GM12878 (cell line): ENCODE data around the gene CMTM5. TPM values are rescaled to one million over a fixed set of nuclear protein-coding genes. Genes with fewer than 3 reads are reported as not detected.

Experiments used
- ATAC-seq: fragments of 200-7000 bp; cut with Tn5 transposase; 3 replicates; pipeline ENCODE4 v1.9.1; 2020; ENCODE audit warnings: mild to moderate bottlenecking, moderate library complexity
- BruUV-seq: library from RNA; stranded (reverse); fragments of 400-500 nt; replicated peaks from 2 replicates; lab custom pipeline; 2021; lab: Mats Ljungman, UMichigan
- CTCF ChIA-PET: fragments of 300-600 bp; sonication (Branson Sonifier 250); formaldehyde crosslinking; extraction: SDS; loops from one replicate; lab custom pipeline; 2021; ENCODE audit warnings: inconsistent platforms; lab: Yijun Ruan, JAX
- POLR2A ChIA-PET: fragments of 350-600 bp; formaldehyde crosslinking; extraction: SDS; loops from one replicate; lab custom pipeline; 2021; ENCODE audit warnings: inconsistent platforms; lab: Charles Lee
- RAD21 ChIA-PET: fragments of 300-600 bp; sonication (Branson Sonifier 250); formaldehyde crosslinking; loops from one replicate; lab custom pipeline; 2023; ENCODE audit warnings: antibody characterized with exemption; ENCODE audit not compliant: unreplicated experiment; lab: Charles Lee
- SMC1A ChIA-PET: fragments of 300-600 bp; sonication (Branson Sonifier 250); formaldehyde crosslinking; loops from one replicate; lab custom pipeline; 2023; ENCODE audit not compliant: unreplicated experiment, uncharacterized antibody; lab: Charles Lee
- DNase-seq: peaks from one replicate; pipeline ENCODE4 v3.0.0-alpha.2; 2011; ENCODE audit warnings: low read depth, low spot score
- FAIRE-seq: peaks from 3 replicates; lab custom pipeline; 2011; peaks lifted over from hg19 to GRCh38; lab: Jason Lieb, UNC
- H2AFZ ChIP-seq: 2 replicates; pipeline ENCODE4 v1.6.0; 2011; ENCODE audit warnings: low read depth, low read length, control low read depth; ENCODE audit not compliant: control insufficient read depth
- H3K27ac ChIP-seq: 2 replicates; pipeline ENCODE4 v1.5.1; 2011; ENCODE audit warnings: control low read depth; ENCODE audit not compliant: control insufficient read depth, insufficient read depth
- H3K27me3 ChIP-seq, 2 experiments: replicated peaks in 1 of 2; 2 replicates each; pipeline versions ENCODE4 v1.6.0 to v1.6.1; 2011; ENCODE audit warnings: low read length in 1 of 2; ENCODE audit not compliant: control insufficient read depth in 2 of 2, insufficient read depth in 2 of 2
- H3K36me3 ChIP-seq, 2 experiments: 2 replicates each; pipeline ENCODE4 v1.5.1; 2011; ENCODE audit warnings: low read length in 1 of 2; ENCODE audit not compliant: control insufficient read depth in 2 of 2, insufficient read depth in 2 of 2
- H3K4me1 ChIP-seq: 2 replicates; pipeline ENCODE4 v1.6.1; 2011; ENCODE audit warnings: mild to moderate bottlenecking, low read length, moderate library complexity, mixed read lengths; ENCODE audit not compliant: control insufficient read depth, insufficient read depth
- H3K4me2 ChIP-seq: 2 replicates; pipeline ENCODE4 v1.6.0; 2011; ENCODE audit warnings: control low read depth; ENCODE audit not compliant: control insufficient read depth, insufficient read depth
- H3K4me3 ChIP-seq: fragments of 200-600 bp; sonication (generic); 2 replicates; pipeline ENCODE4 v1.5.1; 2016
- H3K79me2 ChIP-seq: 2 replicates; pipeline ENCODE4 v1.6.0; 2011; ENCODE audit warnings: low read length; ENCODE audit not compliant: control insufficient read depth, insufficient read depth
- H3K9ac ChIP-seq: 2 replicates; pipeline ENCODE4 v1.8.0; 2011; ENCODE audit warnings: low read length, control low read depth, mixed read lengths; ENCODE audit not compliant: control insufficient read depth, insufficient read depth
- H3K9me3 ChIP-seq: replicated peaks from 3 replicates; pipeline ENCODE4 v1.5.1; 2011; ENCODE audit warnings: mild to moderate bottlenecking, low read length; ENCODE audit not compliant: control insufficient read depth, insufficient read depth
- H4K20me1 ChIP-seq: 2 replicates; pipeline ENCODE4 v1.6.0; 2011; ENCODE audit not compliant: control insufficient read depth, insufficient read depth
- ATF7 ChIP-seq: fragments of 450-650 bp; IDR thresholded peaks from 2 replicates; pipeline ENCODE4 v1.6.1; 2016; ENCODE audit warnings: low read depth, mild to moderate bottlenecking
- BCL3 ChIP-seq: IDR thresholded peaks from 2 replicates; pipeline ENCODE4 v1.6.1; 2011; ENCODE audit warnings: borderline replicate concordance, low read depth, mild to moderate bottlenecking, moderate library complexity, low read length; ENCODE audit not compliant: insufficient read depth, poor library complexity, severe bottlenecking
- BHLHE40 ChIP-seq, 2 experiments: fragments of 450-650 bp in 1 of 2; IDR thresholded peaks; 2 replicates each; pipeline ENCODE4 v1.6.1; 2011 to 2017; ENCODE audit warnings: low read depth in 2 of 2, borderline replicate concordance in 1 of 2, improper control_type of control experiment in 1 of 2, low read length in 1 of 2, mild to moderate bottlenecking in 1 of 2
- CBFB ChIP-seq: IDR thresholded peaks from 2 replicates; pipeline ENCODE4 v1.6.1; 2016; ENCODE audit warnings: antibody characterized with exemption, low read depth
- CHD4 ChIP-seq: fragments of 200-600 bp; sonication (generic); IDR thresholded peaks from 2 replicates; pipeline ENCODE4 v1.6.1; 2016; ENCODE audit warnings: mild to moderate bottlenecking
- GABPA ChIP-seq: IDR thresholded peaks from 2 replicates; pipeline ENCODE4 v1.6.1; 2014; ENCODE audit warnings: antibody characterized with exemption, low read depth, mild to moderate bottlenecking, inconsistent platforms
- MLLT1 ChIP-seq: fragments of 450-650 bp; IDR thresholded peaks from 2 replicates; pipeline ENCODE4 v1.6.1; 2016; ENCODE audit warnings: mild to moderate bottlenecking
- MTA3 ChIP-seq: IDR thresholded peaks from 2 replicates; pipeline ENCODE4 v1.6.1; 2012; ENCODE audit warnings: low read length, inconsistent platforms, borderline replicate concordance
- NFYA ChIP-seq: IDR thresholded peaks from 2 replicates; pipeline ENCODE4 v1.6.1; 2011; ENCODE audit warnings: low read depth, mild to moderate bottlenecking, low read length, improper control_type of control experiment, borderline replicate concordance
- NR2C2 ChIP-seq: IDR thresholded peaks from 2 replicates; pipeline ENCODE4 v1.6.1; 2011; ENCODE audit warnings: borderline replicate concordance, low read depth; ENCODE audit not compliant: control insufficient read depth, insufficient read length
- SIX5 ChIP-seq: IDR thresholded peaks from 2 replicates; pipeline ENCODE4 v1.6.1; 2011; ENCODE audit warnings: mild to moderate bottlenecking, low read depth, low read length, moderate library complexity; ENCODE audit not compliant: severe bottlenecking
- SMAD5 ChIP-seq: IDR thresholded peaks from 2 replicates; pipeline ENCODE4 v1.6.1; 2016; ENCODE audit warnings: antibody characterized with exemption, low read depth
- SREBF2 ChIP-seq: IDR thresholded peaks from 2 replicates; pipeline ENCODE4 v1.6.1; 2012; ENCODE audit warnings: mild to moderate bottlenecking, low read length
- SUZ12 ChIP-seq: fragments of 200-600 bp; sonication (generic); IDR thresholded peaks from one replicate; pipeline ENCODE4 v1.6.1; 2018; ENCODE audit warnings: antibody characterized with exemption, mild to moderate bottlenecking; ENCODE audit not compliant: unreplicated experiment
- YBX1 ChIP-seq: fragments of 450-650 bp; IDR thresholded peaks from 2 replicates; pipeline ENCODE4 v1.6.1; 2016; ENCODE audit warnings: antibody characterized with exemption
- ZBED1 ChIP-seq: IDR thresholded peaks from 2 replicates; pipeline ENCODE4 v1.6.1; 2016; ENCODE audit warnings: borderline replicate concordance
- ZNF384 ChIP-seq: IDR thresholded peaks from 2 replicates; pipeline ENCODE4 v1.6.1; 2012; ENCODE audit warnings: low read depth, mild to moderate bottlenecking, low read length, improper control_type of control experiment, borderline replicate concordance
- WGBS: methylation state at CpG from one replicate; pipeline ENCODE4 v1.1.6; 2016; ENCODE audit warnings: low lambda C conversion rate; ENCODE audit not compliant: insufficient replicate concordance, insufficient coverage; ENCODE audit errors: missing lambda C conversion rate; 5-methylcytosine and 5-hydroxymethylcytosine counted together
- in situ Hi-C: fragments of 300-500 bp; cut with MboI; formaldehyde crosslinking; loops from 9 replicates; pipeline ENCODE4 v1.14.3; 2018; ENCODE audit warnings: mixed read lengths
- intact Hi-C: fragments of 100-400 bp; cut with micrococcal nuclease; formaldehyde crosslinking; loops from one replicate; pipeline ENCODE4 v1.14.2; 2022; ENCODE audit not compliant: unreplicated experiment
- polyA plus RNA-seq, 11 experiments: library from polyadenylated mRNA; depleted of rRNA in 4 of 11; unstranded in 6 of 11; stranded (reverse) in 5 of 11; fragments of >200 nt; fragmentation: Nextera tagmentation in 4 of 11; fragmentation: Illumina TruSeq in 1 of 11; extraction: Ambion mirVana in 4 of 11; extraction: Trizol in 1 of 11; gene quantifications; 1 replicate in 1 of 11; 2 replicates in 10 of 11; pipeline versions ENCODE4 v1.2.1 to v1.2.3, GENCODE V29; 2011 to 2016; ENCODE audit warnings: inconsistent platforms in 2 of 11, missing spikeins in 2 of 11, low read depth in 1 of 11
- total RNA-seq, 4 experiments: library from RNA; depleted of rRNA in 3 of 4; stranded (reverse); fragments of >200 nt in 3 of 4; fragmentation: Illumina TruSeq in 1 of 4; extraction: Trizol in 1 of 4; gene quantifications; 2 replicates each; pipeline versions ENCODE4 v1.2.1 to v1.2.3, GENCODE V29; 2013 to 2021

Gene CMTM5
- total and polyA plus RNA-seq, 10 of the 15 experiments (the other 5 are each of a cell fraction or from before 2014, with no cell fraction given) = not detected

GRCh38 chr14:23377573-23378563, 1.0 kb downstream of the CMTM5 start:
- Histone ChIP-seq H3K4me3 (no peak overlapping the region), H3K9me3 (no peaks in the 10 kb centered on the region), H3K79me2 (no peaks in the 10 kb centered on the region), H3K9ac (no peak overlapping the region), H3K4me1 (no peaks in the 10 kb centered on the region), H2AFZ (no peak overlapping the region), H3K27ac (no peak overlapping the region), H3K36me3 (no peaks in the 10 kb centered on the region), H3K4me2 (no peak overlapping the region), H3K27me3 (no peaks in the 10 kb centered on the region; a peak in 1 of 4 replicates), H4K20me1 (no peaks in the 10 kb centered on the region)
- FAIRE-seq = no peak
- in situ Hi-C loops = no loop called here
- ChIA-PET POLR2A (no interaction called here), RAD21 (interaction anchor here (2.3 kb wide), 1 partner anchor 50 kb away, joined by 5 read pairs; no protein-coding TSS in a partner anchor), CTCF (interaction anchor here (1.1 to 5.7 kb wide), 6 partner anchors 18 to 260 kb away, joined by 3 to 52 read pairs (median 4); partner anchors contain the start of gene CEBPE)
- BruUV-seq = no TSS peak
- no peak for ATAC-seq
- intact Hi-C loops = no loop called here
- WGBS = 38% methylated on average over 14 of the region's 14 CpGs
- no peak for DNase-seq
- no peak for TF ChIP-seq ZNF384
- TF ChIP-seq ZBED1 = no peak
- TF ChIP-seq BCL3 = no peak
- TF ChIP-seq MTA3 = no peak
- no peak for TF ChIP-seq SREBF2
- TF ChIP-seq NFYA = no peak
- TF ChIP-seq GABPA = no peak
- TF ChIP-seq SIX5 = no peak
- TF ChIP-seq CHD4 = no peak
- TF ChIP-seq YBX1 = no peak
- TF ChIP-seq NR2C2 = no peak
- TF ChIP-seq MLLT1 = no peak
- no peak for TF ChIP-seq SUZ12
- no peak for TF ChIP-seq SMAD5
- no peak for TF ChIP-seq CBFB
- no peak for TF ChIP-seq ATF7
- no peak for TF ChIP-seq BHLHE40 (IDR thresholded peaks at IDR 0.05; ENCODE audit: borderline replicate concordance in 1 of 2, low read depth in 2 of 2, low read length in 1 of 2)
- TF ChIP-seq, all 136 proteins: peak for 0
- SMC1A ChIA-PET = interaction anchor here (0.9 to 1.1 kb wide), 2 partner anchors 10 to 258 kb away, joined by 3 to 5 read pairs; no protein-coding TSS in a partner anchor
